Activated naive CD8-positive, alpha-beta T cell treated with anti-CD3 and anti-CD28 coated beads for 36 hours (primary cell): ENCODE results near the gene PYGB. TPM values are rescaled to one million over a fixed set of nuclear protein-coding genes. Genes with fewer than 3 reads are reported as not detected.
A peak's percentile ranks its signal among the peaks of the same experiment; 100 is the strongest.

Experiments used
- DNase-seq: peaks from one replicate; pipeline ENCODE4 v3.0.0; 2021
- H3K27ac Mint-ChIP-seq: one replicate; pipeline ENCODE4 v1.8.0; 2022; ENCODE audit warnings: mild to moderate bottlenecking, moderate library complexity, mixed read lengths
- H3K27me3 Mint-ChIP-seq: one replicate; pipeline ENCODE4 v1.8.0; 2022; ENCODE audit warnings: mild to moderate bottlenecking, mixed read lengths
- H3K36me3 Mint-ChIP-seq: one replicate; pipeline ENCODE4 v1.8.0; 2021; ENCODE audit warnings: mild to moderate bottlenecking, mixed read lengths
- H3K4me1 Mint-ChIP-seq: one replicate; pipeline ENCODE4 v1.8.0; 2021; ENCODE audit warnings: mixed read lengths
- H3K4me3 Mint-ChIP-seq: one replicate; pipeline ENCODE4 v1.8.0; 2022; ENCODE audit warnings: mild to moderate bottlenecking, moderate library complexity, mixed read lengths
- H3K9me3 Mint-ChIP-seq: one replicate; pipeline ENCODE4 v1.8.0; 2022; ENCODE audit warnings: mixed read lengths
- total RNA-seq, 2 experiments: library from RNA; stranded (reverse); gene quantifications; one replicate each; pipeline ENCODE4 v1.2.3, GENCODE V29; 2021

Gene PYGB
- total RNA-seq, 2 experiments from 2014 or later: 30.3 to 31.0 TPM

- Mint-ChIP-seq H3K9me3 (no peaks in the 10 kb centered on the region), H3K27me3 (no peaks in the 10 kb centered on the region), H3K4me1 (no peaks in the 10 kb centered on the region), H3K4me3 (no peak overlapping the region), H3K36me3 (peaks cover 15% of the 10 kb centered on the region), H3K27ac (no peak overlapping the region)
- no peak for DNase-seq
These were observed 26.6 kb downstream of the PYGB start for GRCh38 chr20:25274481-25274880.

DNA sequence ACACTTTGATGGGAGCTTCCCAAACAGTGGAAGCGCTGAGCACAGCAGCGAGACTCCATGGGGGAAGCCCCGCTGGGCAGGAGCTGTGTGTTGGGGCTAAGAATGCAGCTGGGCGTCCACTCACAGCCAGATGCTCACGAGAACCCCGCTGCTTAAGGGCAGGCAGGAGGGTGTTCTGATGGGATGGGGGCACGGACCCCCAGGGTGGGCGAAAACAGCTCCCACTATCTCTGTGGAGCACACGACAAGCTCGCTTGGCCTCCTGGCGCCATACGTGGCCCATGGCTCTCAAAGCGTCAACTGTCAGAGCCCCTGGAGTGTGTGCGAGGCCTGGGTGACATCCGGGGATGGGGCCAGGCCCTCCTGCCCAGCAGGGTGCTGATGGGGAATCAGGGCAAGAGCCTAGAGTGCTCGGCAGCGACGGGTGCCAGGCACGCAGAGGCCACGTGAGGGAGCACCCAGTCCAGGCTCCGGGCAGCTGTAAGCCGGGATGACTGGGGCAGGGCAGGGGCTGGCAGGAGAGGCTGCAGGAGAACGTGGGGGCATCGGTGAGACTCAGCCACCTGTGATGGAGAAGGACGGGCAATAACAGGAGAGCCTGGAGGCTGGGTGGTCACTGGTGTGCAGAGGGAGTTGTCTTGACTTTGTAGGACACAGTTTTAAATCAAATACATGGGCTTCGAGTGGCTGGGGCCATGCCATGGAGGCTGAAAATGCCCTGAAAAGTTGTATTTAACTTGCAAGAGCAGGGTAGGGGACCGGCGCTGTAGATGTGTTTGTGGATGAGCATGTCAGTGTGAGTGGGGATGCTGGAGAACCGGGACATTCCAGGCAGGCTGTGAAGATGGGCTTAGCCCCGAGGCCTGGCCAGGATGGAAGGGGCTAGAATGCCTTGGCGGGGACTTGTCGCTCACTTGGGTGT, 27.3 kb downstream of the PYGB start:
- Mint-ChIP-seq H3K36me3 (peaks cover 11% of the 10 kb centered on the region), H3K9me3 (no peaks in the 10 kb centered on the region), H3K27me3 (no peaks in the 10 kb centered on the region), H3K27ac (no peak overlapping the region), H3K4me3 (no peak overlapping the region), H3K4me1 (no peaks in the 10 kb centered on the region)
- no peak for DNase-seq

DNA sequence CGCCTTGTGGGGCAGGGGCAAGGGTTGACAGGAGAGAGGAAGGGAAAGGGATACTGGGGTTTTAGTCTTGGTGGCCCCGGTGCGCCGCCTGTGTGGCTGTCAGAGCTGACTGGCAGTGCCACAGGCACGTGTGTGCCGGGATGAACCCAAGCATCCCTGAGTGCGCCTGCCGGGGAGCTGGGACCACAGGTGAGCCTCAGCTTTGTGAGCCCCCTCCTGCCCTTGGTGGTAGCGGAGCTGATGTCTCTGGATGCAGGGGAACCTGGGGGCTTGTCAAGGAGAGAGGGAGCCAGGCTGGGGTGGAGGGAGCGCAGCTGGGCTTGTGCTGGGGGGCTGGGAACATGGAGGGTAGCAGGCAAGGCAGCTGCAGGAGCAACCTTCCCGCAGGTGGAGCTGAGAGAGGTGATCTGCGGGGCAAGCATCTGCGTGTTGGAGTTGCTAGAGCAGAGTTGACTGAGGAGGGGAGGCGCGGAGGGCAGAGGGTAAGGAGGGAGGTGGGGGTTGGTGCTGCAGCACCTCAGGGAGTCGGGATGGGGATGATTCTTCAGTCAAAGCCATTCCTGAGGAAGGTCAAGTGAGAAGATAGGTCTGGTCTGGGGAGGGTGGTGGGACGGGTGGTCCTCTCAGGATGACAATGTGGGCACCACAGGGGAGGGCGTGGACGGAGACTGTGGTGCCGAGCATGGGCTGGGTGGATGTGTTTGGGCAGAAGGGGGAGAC, 28.1 kb downstream of the PYGB start:
- no peak for DNase-seq

DNA sequence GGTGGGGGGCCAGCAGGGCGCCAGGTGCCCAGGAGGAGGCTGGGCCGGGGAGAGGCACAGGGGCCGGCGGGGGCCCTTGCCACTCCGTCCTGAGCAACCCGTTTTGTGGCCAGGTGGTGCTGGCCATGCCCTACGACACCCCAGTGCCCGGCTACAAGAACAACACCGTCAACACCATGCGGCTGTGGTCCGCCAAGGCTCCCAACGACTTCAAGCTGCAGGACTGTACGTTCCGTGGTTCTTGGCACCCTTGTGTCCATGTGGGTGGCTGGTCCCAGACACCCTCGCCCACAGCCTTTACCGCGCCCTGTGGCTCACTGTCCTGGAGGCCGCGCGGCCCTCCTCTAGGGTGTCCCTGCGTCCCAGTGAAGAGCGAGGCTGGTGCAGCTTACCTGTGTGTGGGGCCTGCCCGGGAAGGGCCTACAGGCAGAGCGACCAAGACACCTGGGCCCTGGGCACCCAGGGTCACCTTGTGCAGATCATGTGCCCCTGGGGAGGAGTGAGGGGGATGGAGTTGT, 28.7 kb downstream of the PYGB start:
- Mint-ChIP-seq H3K9me3 (no peaks in the 10 kb centered on the region), H3K4me3 (no peak overlapping the region), H3K27ac (no peak overlapping the region), H3K36me3 (peaks cover 11% of the 10 kb centered on the region), H3K27me3 (no peaks in the 10 kb centered on the region), H3K4me1 (no peaks in the 10 kb centered on the region)
- DNase-seq: no peak

More for the DNA sequence above, 28.1 kb downstream of the PYGB start:
- H3K36me3 Mint-ChIP-seq: peaks cover 11% of the 10 kb centered on the region
- H3K4me3 Mint-ChIP-seq: no peak overlapping the region
- H3K27me3 Mint-ChIP-seq: no peaks in the 10 kb centered on the region
- no peak overlapping the region for H3K27ac Mint-ChIP-seq
- no peaks in the 10 kb centered on the region for H3K9me3 Mint-ChIP-seq
- no peaks in the 10 kb centered on the region for H3K4me1 Mint-ChIP-seq

- Mint-ChIP-seq H3K36me3 (peaks cover 8% of the 10 kb centered on the region), H3K27ac (no peak overlapping the region), H3K4me1 (no peaks in the 10 kb centered on the region), H3K4me3 (no peak overlapping the region), H3K27me3 (no peaks in the 10 kb centered on the region), H3K9me3 (no peaks in the 10 kb centered on the region)
- DNase-seq: no peak
These were observed 29.3 kb downstream of the PYGB start for GRCh38 chr20:25277051-25277801.

GRCh38 chr20:25277941-25278521, 30.1 kb downstream of the PYGB start:
- H3K4me1 Mint-ChIP-seq: no peaks in the 10 kb centered on the region
- H3K9me3 Mint-ChIP-seq: no peaks in the 10 kb centered on the region
- H3K4me3 Mint-ChIP-seq: no peak overlapping the region
- DNase-seq: no peak
- H3K27ac Mint-ChIP-seq: no peak overlapping the region
- H3K27me3 Mint-ChIP-seq: no peaks in the 10 kb centered on the region
- peaks cover 5% of the 10 kb centered on the region for H3K36me3 Mint-ChIP-seq

- Mint-ChIP-seq H3K36me3 (peaks cover 5% of the 10 kb centered on the region), H3K4me1 (no peaks in the 10 kb centered on the region), H3K27me3 (no peaks in the 10 kb centered on the region), H3K9me3 (no peaks in the 10 kb centered on the region), H3K27ac (no peak overlapping the region), H3K4me3 (no peak overlapping the region)
- DNase-seq: no peak
These were observed 30.9 kb downstream of the PYGB start for GRCh38 chr20:25278636-25279361.

DNA sequence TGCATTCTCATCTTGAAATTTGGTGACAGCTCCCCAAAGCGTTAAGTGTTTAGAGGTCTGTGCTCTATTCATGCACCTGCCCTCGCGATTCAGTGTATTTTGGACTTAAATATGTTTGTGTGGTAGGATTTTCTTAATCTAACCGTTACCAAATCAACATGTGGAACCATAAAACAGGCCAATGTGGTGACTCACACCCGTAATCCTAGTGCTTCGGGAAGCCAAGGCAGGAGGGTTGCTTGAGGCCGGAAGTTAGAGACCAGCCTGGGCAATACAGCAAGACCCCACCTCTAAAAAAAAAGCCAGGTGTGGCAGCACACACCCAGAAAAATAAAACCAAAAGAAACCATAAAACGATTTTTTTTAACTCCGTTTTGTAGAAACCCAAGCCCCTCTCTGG, 31.5 kb downstream of the PYGB start:
- Mint-ChIP-seq H3K9me3 (no peaks in the 10 kb centered on the region), H3K4me1 (no peaks in the 10 kb centered on the region), H3K36me3 (peaks cover 2% of the 10 kb centered on the region), H3K27ac (no peak overlapping the region), H3K4me3 (no peak overlapping the region), H3K27me3 (no peaks in the 10 kb centered on the region)
- no peak for DNase-seq

DNA sequence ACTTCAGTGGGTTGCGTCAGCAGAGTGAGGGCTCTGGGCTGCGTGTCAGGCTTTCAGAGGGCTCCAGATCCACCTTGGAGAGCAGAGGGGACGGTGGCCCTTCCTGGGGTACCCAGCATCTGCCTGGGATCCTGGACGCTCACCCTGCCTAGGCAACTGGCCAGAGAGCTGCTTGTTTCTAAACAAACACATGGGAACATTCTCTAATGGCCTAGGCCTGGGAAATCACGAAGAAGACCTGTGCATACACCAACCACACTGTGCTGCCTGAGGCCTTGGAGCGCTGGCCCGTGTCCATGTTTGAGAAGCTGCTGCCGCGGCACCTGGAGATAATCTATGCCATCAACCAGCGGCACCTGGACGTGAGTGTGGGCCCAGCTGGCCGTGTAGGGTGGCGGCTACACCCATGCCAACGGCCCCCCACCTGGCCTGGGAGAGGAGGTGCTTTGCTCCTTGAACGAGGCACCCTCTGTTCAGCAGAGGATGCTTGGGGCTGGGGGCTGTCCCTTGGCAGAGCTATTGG, 32.2 kb downstream of the PYGB start:
- H3K4me3 Mint-ChIP-seq: no peak overlapping the region
- H3K27me3 Mint-ChIP-seq: no peaks in the 10 kb centered on the region
- H3K9me3 Mint-ChIP-seq: no peaks in the 10 kb centered on the region
- peaks cover 2% of the 10 kb centered on the region for H3K36me3 Mint-ChIP-seq
- no peaks in the 10 kb centered on the region for H3K4me1 Mint-ChIP-seq
- no peak for DNase-seq
- no peak overlapping the region for H3K27ac Mint-ChIP-seq

GRCh38 chr20:25280574-25281535, 33.0 kb downstream of the PYGB start:
- Mint-ChIP-seq H3K9me3 (no peaks in the 10 kb centered on the region), H3K4me3 (no peak overlapping the region), H3K36me3 (peaks cover 2% of the 10 kb centered on the region), H3K27me3 (no peaks in the 10 kb centered on the region), H3K4me1 (no peaks in the 10 kb centered on the region), H3K27ac (no peak overlapping the region)
- no peak for DNase-seq

DNA sequence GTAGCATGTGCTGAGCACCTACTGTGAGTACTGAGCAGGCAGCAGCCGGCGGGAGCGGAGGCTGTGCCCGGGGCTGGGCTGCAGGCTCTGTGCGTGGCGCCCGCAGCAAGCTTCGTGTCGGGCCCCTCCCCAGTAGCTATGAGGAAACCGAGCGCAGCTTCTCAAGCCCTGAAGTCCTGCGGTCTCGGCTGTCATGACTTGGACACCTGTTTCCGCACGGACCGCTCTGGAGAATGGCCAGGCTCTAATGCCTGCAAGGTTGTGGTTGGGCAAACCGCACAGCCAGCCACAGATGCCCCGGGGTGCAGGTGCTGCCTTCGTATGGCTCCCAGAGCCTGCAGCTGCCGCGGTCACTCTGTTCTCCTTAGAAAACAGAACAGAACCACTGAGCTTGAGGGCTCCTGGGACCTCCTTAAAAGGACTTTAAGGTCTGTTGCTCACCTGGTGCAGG, 33.7 kb downstream of the PYGB start:
- Mint-ChIP-seq H3K27me3 (no peaks in the 10 kb centered on the region), H3K36me3 (no peaks in the 10 kb centered on the region), H3K9me3 (no peaks in the 10 kb centered on the region), H3K4me1 (no peaks in the 10 kb centered on the region), H3K27ac (no peak overlapping the region), H3K4me3 (no peak overlapping the region)
- DNase-seq: no peak

- Mint-ChIP-seq H3K4me3 (no peak overlapping the region), H3K9me3 (no peaks in the 10 kb centered on the region), H3K36me3 (no peaks in the 10 kb centered on the region), H3K4me1 (no peaks in the 10 kb centered on the region), H3K27me3 (no peaks in the 10 kb centered on the region), H3K27ac (peak overlapping the region; percentile 42)
- no peak for DNase-seq
These were observed 34.3 kb downstream of the PYGB start for GRCh38 chr20:25282034-25282781.
